ENCODE results near the gene KRT4. TPM values are rescaled to one million over a fixed set of nuclear protein-coding genes. Genes with fewer than 3 reads are reported as not detected.
A peak's percentile ranks its signal among the peaks of the same experiment; 100 is the strongest.

The KRT4 gene
- polyA plus RNA-seq, 3 donors: not detected

DNA sequence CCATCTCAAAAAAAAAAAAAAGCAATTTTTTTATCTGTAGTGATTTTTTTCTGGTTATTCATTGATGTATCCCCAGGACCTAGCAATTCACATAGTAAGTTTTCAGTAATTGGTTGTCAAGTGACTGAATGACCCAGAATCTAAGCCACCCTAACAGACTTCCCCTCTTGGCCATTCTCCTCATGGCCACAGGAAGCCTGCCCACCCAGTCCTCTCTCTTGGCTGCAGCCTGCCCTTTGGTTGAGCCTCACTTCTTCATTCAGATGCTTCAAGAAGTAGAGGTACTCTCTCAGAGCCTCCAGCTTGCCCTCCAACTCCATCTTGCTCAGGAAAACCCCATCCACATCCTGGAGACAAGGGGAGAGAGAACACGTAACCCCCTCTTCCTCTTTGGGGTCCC, 32.0 kb upstream of the KRT4 start:
- H3K9me3 ChIP-seq (replicated peaks in 1 of 2; ENCODE audit: control insufficient read depth in 1 of 2, insufficient read depth in 1 of 2, low read length in 2 of 2): no peaks in the 10 kb centered on the region
- peaks cover 0 to 5% (median 4%) of the 10 kb centered on the region in 3 donors for H3K27me3 Mint-ChIP-seq (ENCODE audit: low read depth in 3 of 3)
- H3K4me1 Mint-ChIP-seq: no peaks in the 10 kb centered on the region
- H3K36me3 ChIP-seq (replicated peaks in 1 of 2; ENCODE audit: control insufficient read depth in 1 of 2, insufficient read depth in 2 of 2, low read length in 2 of 2): no peaks in the 10 kb centered on the region
- H3K36me3 Mint-ChIP-seq: no peaks in the 10 kb centered on the region
- 38% methylated on average over 1 of the region's 1 CpG for WGBS (ENCODE audit: insufficient coverage)
- H3K27me3 ChIP-seq (ENCODE audit: control insufficient read depth in 2 of 2, insufficient read depth in 2 of 2, low read length in 2 of 2): no peaks in the 10 kb centered on the region
- H3K4me3 ChIP-seq (replicated peaks in 1 of 3; ENCODE audit: low read depth in 2 of 3, low read length in 3 of 3): no peak overlapping the region
- H3K4me2 ChIP-seq (replicated peaks; ENCODE audit: extremely low read depth, low read length, poor library complexity, severe bottlenecking): no peak overlapping the region
- no peaks in the 10 kb centered on the region for H3K9me3 Mint-ChIP-seq
- H4K20me1 ChIP-seq (ENCODE audit: insufficient read depth, low read length): no peaks in the 10 kb centered on the region
- H3K27ac ChIP-seq (ENCODE audit: low read depth in 1 of 2, low read length in 2 of 2): no peak overlapping the region
- no peak for DNase-seq
- TF ChIP-seq, protein P1, sequence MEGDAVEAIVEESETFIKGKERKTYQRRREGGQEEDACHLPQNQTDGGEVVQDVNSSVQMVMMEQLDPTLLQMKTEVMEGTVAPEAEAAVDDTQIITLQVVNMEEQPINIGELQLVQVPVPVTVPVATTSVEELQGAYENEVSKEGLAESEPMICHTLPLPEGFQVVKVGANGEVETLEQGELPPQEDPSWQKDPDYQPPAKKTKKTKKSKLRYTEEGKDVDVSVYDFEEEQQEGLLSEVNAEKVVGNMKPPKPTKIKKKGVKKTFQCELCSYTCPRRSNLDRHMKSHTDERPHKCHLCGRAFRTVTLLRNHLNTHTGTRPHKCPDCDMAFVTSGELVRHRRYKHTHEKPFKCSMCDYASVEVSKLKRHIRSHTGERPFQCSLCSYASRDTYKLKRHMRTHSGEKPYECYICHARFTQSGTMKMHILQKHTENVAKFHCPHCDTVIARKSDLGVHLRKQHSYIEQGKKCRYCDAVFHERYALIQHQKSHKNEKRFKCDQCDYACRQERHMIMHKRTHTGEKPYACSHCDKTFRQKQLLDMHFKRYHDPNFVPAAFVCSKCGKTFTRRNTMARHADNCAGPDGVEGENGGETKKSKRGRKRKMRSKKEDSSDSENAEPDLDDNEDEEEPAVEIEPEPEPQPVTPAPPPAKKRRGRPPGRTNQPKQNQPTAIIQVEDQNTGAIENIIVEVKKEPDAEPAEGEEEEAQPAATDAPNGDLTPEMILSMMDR (IDR thresholded peaks at IDR 0.05): no peak
- H3K79me2 ChIP-seq (ENCODE audit: insufficient read depth, low read length): no peaks in the 10 kb centered on the region
- no peak overlapping the region for H2AFZ ChIP-seq (ENCODE audit: insufficient read depth, low read depth, low read length, poor library complexity, severe bottlenecking)
- intact Hi-C loops (cut with micrococcal nuclease): no loop called here
- no peak overlapping the region for H3K4me3 Mint-ChIP-seq
- no peaks in the 10 kb centered on the region for H3K4me1 ChIP-seq (ENCODE audit: control insufficient read depth in 1 of 2, insufficient read depth in 2 of 2, low read length in 2 of 2)
- peak overlapping the region in 1 of 7 donors; percentile 15 for H3K27ac Mint-ChIP-seq
- no peak overlapping the region for H3K9ac ChIP-seq (ENCODE audit: insufficient read depth, low read length, poor library complexity, severe bottlenecking)

DNA sequence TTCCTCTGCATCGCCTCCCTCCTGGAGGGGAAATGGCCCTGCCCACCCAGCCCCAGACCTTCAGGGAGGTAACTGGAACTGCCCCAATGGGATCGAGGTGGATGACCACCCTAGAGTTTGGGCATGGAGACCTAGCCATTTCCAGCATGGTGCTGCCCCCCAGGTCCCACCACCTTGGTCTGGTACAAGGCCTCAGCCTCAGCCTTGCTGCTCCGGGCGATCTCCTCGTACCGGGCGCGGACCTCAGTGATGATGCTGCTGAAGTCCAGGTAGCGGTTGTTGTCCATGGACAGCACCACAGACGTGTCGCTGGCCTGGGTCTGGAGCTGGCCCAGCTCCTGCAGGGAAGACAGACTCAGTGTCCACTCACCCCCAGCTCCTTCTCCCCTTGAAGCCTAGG, 30.5 kb upstream of the KRT4 start:
- Histone ChIP-seq H3K36me3 (replicated peaks in 1 of 2; ENCODE audit: control insufficient read depth in 1 of 2, insufficient read depth in 2 of 2, low read length in 2 of 2) (no peaks in the 10 kb centered on the region), H3K79me2 (ENCODE audit: insufficient read depth, low read length) (no peaks in the 10 kb centered on the region), H3K27ac (ENCODE audit: low read depth in 1 of 2, low read length in 2 of 2) (no peak overlapping the region), H3K4me1 (ENCODE audit: control insufficient read depth in 1 of 2, insufficient read depth in 2 of 2, low read length in 2 of 2) (no peaks in the 10 kb centered on the region), H3K27me3 (ENCODE audit: control insufficient read depth in 2 of 2, insufficient read depth in 2 of 2, low read length in 2 of 2) (no peaks in the 10 kb centered on the region), H4K20me1 (ENCODE audit: insufficient read depth, low read length) (no peaks in the 10 kb centered on the region), H3K9ac (ENCODE audit: insufficient read depth, low read length, poor library complexity, severe bottlenecking) (no peak overlapping the region), H3K4me3 (replicated peaks in 1 of 3; ENCODE audit: low read depth in 2 of 3, low read length in 3 of 3) (no peak overlapping the region), H3K9me3 (replicated peaks in 1 of 2; ENCODE audit: control insufficient read depth in 1 of 2, insufficient read depth in 1 of 2, low read length in 2 of 2) (no peaks in the 10 kb centered on the region), H2AFZ (ENCODE audit: insufficient read depth, low read depth, low read length, poor library complexity, severe bottlenecking) (no peak overlapping the region), H3K4me2 (replicated peaks; ENCODE audit: extremely low read depth, low read length, poor library complexity, severe bottlenecking) (no peak overlapping the region)
- Mint-ChIP-seq H3K27ac (no peak overlapping the region), H3K27me3 (ENCODE audit: low read depth in 3 of 3) (peaks cover 0 to 4% (median 4%) of the 10 kb centered on the region in 3 donors), H3K9me3 (peaks cover 0 to 2% (median 0%) of the 10 kb centered on the region in 7 donors), H3K36me3 (no peaks in the 10 kb centered on the region), H3K4me3 (no peak overlapping the region), H3K4me1 (no peaks in the 10 kb centered on the region)
- 98% methylated on average over 8 of the region's 11 CpGs for WGBS (ENCODE audit: insufficient coverage)
- intact Hi-C loops (cut with micrococcal nuclease): no loop called here
- TF ChIP-seq, protein P1 (IDR thresholded peaks at IDR 0.05): no peak
- no peak for DNase-seq

Measured in CD14-positive monocyte (primary cell).